ENCODE results near the gene KRTAP10-2. TPM values are rescaled to one million over a fixed set of nuclear protein-coding genes. Genes with fewer than 3 reads are reported as not detected.

Gene KRTAP10-2
- total and polyA plus RNA-seq, 3 donors from 2014 or later: not detected

GRCh38 chr21:44596068-44596725 is 44.9 kb upstream of the KRTAP10-2 start:
- Histone ChIP-seq H3K27me3 (no peaks in the 10 kb centered on the region), H3K4me3 (no peak overlapping the region), H3K4me1 (no peaks in the 10 kb centered on the region), H3K36me3 (ENCODE audit: low read depth, missing control alignments) (no peaks in the 10 kb centered on the region), H3K9me3 (no peaks in the 10 kb centered on the region), H3K27ac (no peak overlapping the region)
- no peak for DNase-seq
- intact Hi-C loops (cut with DNase I; ENCODE audit: low total_unique reads): no loop called here
- TF ChIP-seq POLR2A (IDR thresholded peaks at IDR 0.05) (no peak), CTCF (IDR thresholded peaks at IDR 0.05) (no peak)
- WGBS, 2 donors: 70 to 86% methylated on average over 9 of the region's 9 CpGs

- Histone ChIP-seq H3K4me3 (no peak overlapping the region), H3K27ac (no peak overlapping the region), H3K9me3 (no peaks in the 10 kb centered on the region), H3K4me1 (no peaks in the 10 kb centered on the region), H3K36me3 (ENCODE audit: low read depth, missing control alignments) (no peaks in the 10 kb centered on the region), H3K27me3 (no peaks in the 10 kb centered on the region)
- 76 to 87% methylated on average over 6 of the region's 6 CpGs for WGBS, 2 donors
- intact Hi-C loops (cut with DNase I; ENCODE audit: low total_unique reads): no loop called here
- TF ChIP-seq CTCF (IDR thresholded peaks at IDR 0.05): no peak
- no peak for TF ChIP-seq POLR2A (IDR thresholded peaks at IDR 0.05)
- no peak for DNase-seq
Observed at GRCh38 chr21:44595524-44595923, 44.2 kb upstream of the KRTAP10-2 start.

GRCh38 chr21:44594406-44594916 is 43.2 kb upstream of the KRTAP10-2 start:
- Histone ChIP-seq H3K4me1 (no peaks in the 10 kb centered on the region), H3K9me3 (no peaks in the 10 kb centered on the region), H3K27ac (no peak overlapping the region), H3K36me3 (ENCODE audit: low read depth, missing control alignments) (no peaks in the 10 kb centered on the region), H3K27me3 (no peaks in the 10 kb centered on the region), H3K4me3 (no peak overlapping the region)
- no peak for DNase-seq
- intact Hi-C loops (cut with DNase I; ENCODE audit: low total_unique reads): no loop called here
- TF ChIP-seq POLR2A (IDR thresholded peaks at IDR 0.05): no peak
- no peak for TF ChIP-seq CTCF (IDR thresholded peaks at IDR 0.05)
- WGBS, 2 donors: 81 to 91% methylated on average over 12 of the region's 12 CpGs

GRCh38 chr21:44593598-44594405 is 42.5 kb upstream of the KRTAP10-2 start:
- no peaks in the 10 kb centered on the region for H3K36me3 ChIP-seq (ENCODE audit: low read depth, missing control alignments)
- TF ChIP-seq POLR2A (IDR thresholded peaks at IDR 0.05): no peak
- no peak for TF ChIP-seq CTCF (IDR thresholded peaks at IDR 0.05)
- H3K9me3 ChIP-seq: no peaks in the 10 kb centered on the region
- no peak for DNase-seq
- H3K27me3 ChIP-seq: no peaks in the 10 kb centered on the region
- intact Hi-C loops (cut with DNase I; ENCODE audit: low total_unique reads): no loop called here
- H3K4me1 ChIP-seq: no peaks in the 10 kb centered on the region
- H3K4me3 ChIP-seq: no peak overlapping the region
- no peak overlapping the region for H3K27ac ChIP-seq
- WGBS, 2 donors: 45 to 46% methylated on average over 20 of the region's 20 CpGs
